DOHH2 (cell line): ENCODE measurements around the gene DPP10.

Experiments
- H3F3A ChIP-seq: fragments of 200-600 bp; sonication (generic), shearing (Covaris generic); 2 replicates; pipeline ENCODE4 v1.6.0; 2016; ENCODE audit warnings: antibody characterized with exemption, mild to moderate bottlenecking; ENCODE audit not compliant: control insufficient read depth, insufficient read depth
- H3K27ac ChIP-seq: fragments of 200-600 bp; sonication (generic); 2 replicates; pipeline ENCODE4 v1.5.1; 2014; ENCODE audit warnings: low read depth, mild to moderate bottlenecking, low read length, moderate library complexity
- H3K27me3 ChIP-seq: fragments of 200-600 bp; sonication (generic); 2 replicates; pipeline ENCODE4 v1.6.1; 2014; ENCODE audit warnings: mild to moderate bottlenecking, low read length, mixed read lengths; ENCODE audit not compliant: control insufficient read depth
- H3K36me3 ChIP-seq: fragments of 200-600 bp; sonication (generic); 2 replicates; pipeline ENCODE4 v1.6.1; 2014; ENCODE audit warnings: mild to moderate bottlenecking, low read length, moderate library complexity, mixed read lengths; ENCODE audit not compliant: control insufficient read depth
- H3K4me1 ChIP-seq: fragments of 200-600 bp; sonication (generic); 2 replicates; pipeline ENCODE4 v1.6.1; 2014; ENCODE audit warnings: mild to moderate bottlenecking, low read length, mixed read lengths; ENCODE audit not compliant: control insufficient read depth
- H3K4me2 ChIP-seq: fragments of 200-600 bp; sonication (generic); 2 replicates; pipeline ENCODE4 v1.6.0; 2014; ENCODE audit warnings: mild to moderate bottlenecking, low read length, moderate library complexity
- H3K4me3 ChIP-seq: fragments of 200-600 bp; sonication (generic); 2 replicates; pipeline ENCODE4 v1.5.1; 2014; ENCODE audit warnings: mild to moderate bottlenecking, low read length, mixed read lengths
- H3K79me2 ChIP-seq: fragments of 200-600 bp; sonication (generic); 2 replicates; pipeline ENCODE4 v1.6.1; 2014; ENCODE audit warnings: mild to moderate bottlenecking, low read length, mixed read lengths; ENCODE audit not compliant: control insufficient read depth
- H3K9me2 ChIP-seq: fragments of 200-600 bp; sonication (generic); replicated peaks from 2 replicates; pipeline ENCODE4 v1.6.1; 2014; ENCODE audit warnings: mild to moderate bottlenecking, low read length, mixed read lengths; ENCODE audit not compliant: control insufficient read depth
- H3K9me3 ChIP-seq: fragments of 200-600 bp; sonication (generic); 2 replicates; pipeline ENCODE4 v1.6.1; 2014; ENCODE audit warnings: antibody characterized with exemption, low read length, mixed read lengths; ENCODE audit not compliant: control insufficient read depth, insufficient read depth
- H4K20me1 ChIP-seq: fragments of 200-600 bp; sonication (generic); 2 replicates; pipeline ENCODE4 v1.6.0; 2014; ENCODE audit warnings: low read depth, mild to moderate bottlenecking, antibody characterized with exemption, low read length, moderate library complexity; ENCODE audit not compliant: control insufficient read depth, insufficient read depth
- EZH2phosphoT487 ChIP-seq: fragments of 200-600 bp; sonication (generic); IDR thresholded peaks from 2 replicates; pipeline ENCODE4 v1.6.1; 2017; ENCODE audit warnings: borderline replicate concordance, mild to moderate bottlenecking, antibody characterized with exemption, low read length, moderate library complexity, mixed read lengths
- TF ChIP-seq, protein P1 (sequence below): fragments of 200-600 bp; sonication (generic); IDR thresholded peaks from one replicate; pipeline ENCODE4 v1.5.1; 2014; ENCODE audit warnings: antibody characterized with exemption, mild to moderate bottlenecking, low read depth, low read length; ENCODE audit not compliant: poor library complexity, severe bottlenecking

Gene DPP10

GRCh38 chr2:114762376-114762775, 319.9 kb downstream of the DPP10 start:
- Histone ChIP-seq H3K79me2 (no peaks in the 10 kb centered on the region), H3K9me2 (no peaks in the 10 kb centered on the region), H3K4me3 (no peak overlapping the region), H3K9me3 (no peaks in the 10 kb centered on the region), H3F3A (no peaks in the 10 kb centered on the region), H3K36me3 (no peaks in the 10 kb centered on the region), H3K27ac (no peak overlapping the region), H3K27me3 (no peaks in the 10 kb centered on the region), H3K4me2 (no peak overlapping the region), H4K20me1 (no peaks in the 10 kb centered on the region), H3K4me1 (no peaks in the 10 kb centered on the region)
- TF ChIP-seq, protein P1, sequence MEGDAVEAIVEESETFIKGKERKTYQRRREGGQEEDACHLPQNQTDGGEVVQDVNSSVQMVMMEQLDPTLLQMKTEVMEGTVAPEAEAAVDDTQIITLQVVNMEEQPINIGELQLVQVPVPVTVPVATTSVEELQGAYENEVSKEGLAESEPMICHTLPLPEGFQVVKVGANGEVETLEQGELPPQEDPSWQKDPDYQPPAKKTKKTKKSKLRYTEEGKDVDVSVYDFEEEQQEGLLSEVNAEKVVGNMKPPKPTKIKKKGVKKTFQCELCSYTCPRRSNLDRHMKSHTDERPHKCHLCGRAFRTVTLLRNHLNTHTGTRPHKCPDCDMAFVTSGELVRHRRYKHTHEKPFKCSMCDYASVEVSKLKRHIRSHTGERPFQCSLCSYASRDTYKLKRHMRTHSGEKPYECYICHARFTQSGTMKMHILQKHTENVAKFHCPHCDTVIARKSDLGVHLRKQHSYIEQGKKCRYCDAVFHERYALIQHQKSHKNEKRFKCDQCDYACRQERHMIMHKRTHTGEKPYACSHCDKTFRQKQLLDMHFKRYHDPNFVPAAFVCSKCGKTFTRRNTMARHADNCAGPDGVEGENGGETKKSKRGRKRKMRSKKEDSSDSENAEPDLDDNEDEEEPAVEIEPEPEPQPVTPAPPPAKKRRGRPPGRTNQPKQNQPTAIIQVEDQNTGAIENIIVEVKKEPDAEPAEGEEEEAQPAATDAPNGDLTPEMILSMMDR, result no peak
- TF ChIP-seq EZH2phosphoT487, result no peak

- no peak for TF ChIP-seq EZH2phosphoT487
- TF ChIP-seq, protein P1, result no peak
- Histone ChIP-seq H3K36me3 (no peaks in the 10 kb centered on the region), H3K9me2 (no peaks in the 10 kb centered on the region), H3K9me3 (no peaks in the 10 kb centered on the region), H3K4me2 (no peak overlapping the region), H3K27me3 (no peaks in the 10 kb centered on the region), H3K27ac (no peak overlapping the region), H3F3A (no peaks in the 10 kb centered on the region), H3K4me3 (no peak overlapping the region), H4K20me1 (no peaks in the 10 kb centered on the region), H3K79me2 (no peaks in the 10 kb centered on the region), H3K4me1 (no peaks in the 10 kb centered on the region)
Observed at GRCh38 chr2:114762986-114763385, 320.5 kb downstream of the DPP10 start.

GRCh38 chr2:114769110-114769509, 326.7 kb downstream of the DPP10 start:
- Histone ChIP-seq H3F3A (no peaks in the 10 kb centered on the region), H3K36me3 (no peaks in the 10 kb centered on the region), H3K27me3 (no peaks in the 10 kb centered on the region)

More at GRCh38 chr2:114769110-114769509, 326.7 kb downstream of the DPP10 start:
- no peak for TF ChIP-seq EZH2phosphoT487
- TF ChIP-seq, protein P1, result no peak
- Histone ChIP-seq H4K20me1 (no peaks in the 10 kb centered on the region), H3K4me1 (no peaks in the 10 kb centered on the region), H3K27ac (no peak overlapping the region), H3K9me2 (no peaks in the 10 kb centered on the region), H3K4me2 (no peak overlapping the region), H3K79me2 (no peaks in the 10 kb centered on the region), H3K4me3 (no peak overlapping the region), H3K9me3 (no peaks in the 10 kb centered on the region)
